Stimulated activated CD4-positive, alpha-beta T cell treated with anti-CD3 and anti-CD28 coated beads, TNF-alpha, amount 100 ng/mL, for 1 hour (primary cell): ENCODE measurements around the gene PER1.

Experiments
- DNase-seq, 3 donors: peaks; one replicate each; pipeline ENCODE4 v3.0.0-alpha.2; 2020; ENCODE audit warnings: low read depth in 3 of 3, low spot score in 1 of 3

PER1 gene

GRCh38 chr17:8095361-8095760, 56.8 kb downstream of the PER1 start:
- DNase-seq, result no peak

GRCh38 chr17:8091033-8091687, 61.0 kb downstream of the PER1 start:
- no peak for DNase-seq
